Stimulated activated naive CD8-positive, alpha-beta T cell treated with anti-CD3 and anti-CD28 coated beads, Interleukin-15, Interleukin-2, amounts not matched to agents 100 ng/mL and 50 ng/mL, for 24 hours (primary cell): ENCODE results near the gene ZNF664.

Experiments
- H3K27ac Mint-ChIP-seq: one replicate; pipeline ENCODE4 v1.8.0; 2021; ENCODE audit warnings: mild to moderate bottlenecking, mixed read lengths
- H3K27me3 Mint-ChIP-seq: one replicate; pipeline ENCODE4 v1.8.0; 2021; ENCODE audit warnings: mixed read lengths
- H3K36me3 Mint-ChIP-seq: one replicate; pipeline ENCODE4 v1.8.0; 2021; ENCODE audit warnings: low read depth, mixed read lengths
- H3K4me1 Mint-ChIP-seq: one replicate; pipeline ENCODE4 v1.8.0; 2021; ENCODE audit warnings: low read depth, mixed read lengths
- H3K4me3 Mint-ChIP-seq: one replicate; pipeline ENCODE4 v1.8.0; 2021; ENCODE audit warnings: mild to moderate bottlenecking, mixed read lengths
- H3K9me3 Mint-ChIP-seq: one replicate; pipeline ENCODE4 v1.8.0; 2021; ENCODE audit warnings: mixed read lengths

Gene ZNF664

DNA sequence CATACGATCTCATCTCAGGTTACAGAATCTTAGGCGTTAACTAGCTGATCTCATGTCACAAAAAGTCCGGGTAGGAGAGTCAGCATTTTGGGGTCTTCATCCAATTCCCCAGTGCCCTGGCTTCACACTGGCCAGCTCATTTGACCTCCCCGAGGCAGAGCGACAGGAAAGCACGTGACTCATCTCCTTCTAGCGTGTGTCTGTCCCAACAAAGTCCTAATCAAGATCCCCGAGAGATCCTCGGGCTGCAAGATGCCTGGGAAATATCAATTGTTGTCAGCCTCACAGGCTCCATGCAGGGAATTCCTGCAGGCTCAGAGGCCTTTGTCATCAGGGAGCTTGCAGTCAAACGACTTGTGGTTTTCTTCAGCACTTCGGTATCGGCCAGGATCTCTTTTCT is 57.5 kb downstream of the ZNF664 start:
- H3K4me3 Mint-ChIP-seq = no peak overlapping the region
- H3K36me3 Mint-ChIP-seq = no peaks in the 10 kb centered on the region
- no peak overlapping the region for H3K27ac Mint-ChIP-seq
- H3K9me3 Mint-ChIP-seq = no peaks in the 10 kb centered on the region
- no peaks in the 10 kb centered on the region for H3K27me3 Mint-ChIP-seq
- H3K4me1 Mint-ChIP-seq = no peaks in the 10 kb centered on the region

DNA sequence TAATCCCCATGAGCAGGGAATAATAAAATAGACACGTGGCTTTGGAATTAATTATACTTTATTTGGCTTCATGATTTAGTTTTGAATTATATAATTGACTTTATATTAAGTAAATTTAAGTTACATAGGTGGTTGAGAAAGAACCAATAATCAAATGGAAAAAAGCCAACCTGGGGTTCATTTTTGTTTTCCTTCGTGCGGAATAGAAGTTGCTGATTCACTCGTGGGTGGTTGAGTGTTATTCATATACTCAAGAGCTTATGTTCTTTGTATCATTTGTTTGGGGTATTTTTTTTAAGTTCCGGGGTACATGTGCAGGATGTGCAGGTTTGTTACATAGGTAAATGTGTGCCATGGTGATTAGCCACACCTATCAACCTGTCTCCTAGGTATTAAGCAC is 58.0 kb downstream of the ZNF664 start:
- Mint-ChIP-seq H3K4me3 (no peak overlapping the region), H3K27ac (no peak overlapping the region), H3K9me3 (no peaks in the 10 kb centered on the region), H3K27me3 (no peaks in the 10 kb centered on the region), H3K4me1 (no peaks in the 10 kb centered on the region), H3K36me3 (no peaks in the 10 kb centered on the region)

DNA sequence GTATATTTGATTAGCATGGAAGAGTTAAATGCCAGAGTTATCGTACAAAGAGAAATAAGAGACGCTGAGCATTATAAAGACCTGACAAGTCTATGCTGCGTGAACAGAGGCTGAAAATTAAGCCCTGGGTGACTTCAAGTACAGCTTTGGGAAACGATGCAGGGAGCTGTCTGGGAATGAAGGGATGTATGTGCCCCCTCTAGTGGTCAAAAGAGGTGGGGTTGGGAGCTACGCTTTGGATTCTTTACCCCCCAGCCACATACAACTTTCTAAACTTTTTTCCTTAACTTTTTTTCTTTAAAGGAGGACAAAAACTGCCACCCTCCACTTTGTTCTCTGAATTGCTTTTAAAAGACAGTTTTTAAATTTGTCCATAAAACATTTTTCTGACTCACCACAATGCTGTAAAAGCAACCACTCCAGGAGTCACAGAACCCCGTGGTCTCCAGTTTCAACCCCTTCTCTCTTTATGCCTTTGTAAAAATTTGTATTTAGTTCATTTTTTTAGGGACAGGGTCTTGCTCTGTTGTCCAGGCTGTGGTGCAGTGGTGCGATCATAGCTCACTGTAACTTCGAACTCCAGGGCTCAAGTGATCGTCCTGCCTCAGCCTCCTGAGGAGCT is 59.4 kb downstream of the ZNF664 start:
- H3K27ac Mint-ChIP-seq = no peak overlapping the region
- H3K36me3 Mint-ChIP-seq = no peaks in the 10 kb centered on the region
- H3K4me3 Mint-ChIP-seq = no peak overlapping the region
- H3K27me3 Mint-ChIP-seq = peaks cover 4% of the 10 kb centered on the region
- H3K4me1 Mint-ChIP-seq = no peaks in the 10 kb centered on the region
- no peaks in the 10 kb centered on the region for H3K9me3 Mint-ChIP-seq

DNA sequence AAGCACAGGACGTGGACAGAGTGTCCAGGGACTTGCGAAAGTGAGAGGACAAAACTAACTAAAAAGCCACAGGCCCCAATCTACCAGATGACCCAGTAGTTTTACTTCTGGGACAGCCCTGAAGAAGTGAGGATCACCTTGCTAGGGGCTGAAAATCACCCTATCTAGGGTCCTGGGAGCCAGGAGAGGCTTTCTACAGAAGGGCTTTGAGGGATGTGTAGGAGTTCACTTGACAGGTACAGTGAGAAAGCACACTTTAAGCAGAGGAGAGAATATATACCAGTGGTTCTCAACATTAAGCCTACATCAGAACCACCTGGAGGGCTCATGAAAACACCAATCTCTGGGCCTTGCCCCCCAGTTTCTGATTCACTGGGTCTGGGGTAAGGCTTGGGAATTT is 60.8 kb downstream of the ZNF664 start:
- H3K4me3 Mint-ChIP-seq = no peak overlapping the region
- no peaks in the 10 kb centered on the region for H3K4me1 Mint-ChIP-seq
- no peaks in the 10 kb centered on the region for H3K36me3 Mint-ChIP-seq
- no peaks in the 10 kb centered on the region for H3K9me3 Mint-ChIP-seq
- no peak overlapping the region for H3K27ac Mint-ChIP-seq
- H3K27me3 Mint-ChIP-seq = peaks cover 5% of the 10 kb centered on the region

DNA sequence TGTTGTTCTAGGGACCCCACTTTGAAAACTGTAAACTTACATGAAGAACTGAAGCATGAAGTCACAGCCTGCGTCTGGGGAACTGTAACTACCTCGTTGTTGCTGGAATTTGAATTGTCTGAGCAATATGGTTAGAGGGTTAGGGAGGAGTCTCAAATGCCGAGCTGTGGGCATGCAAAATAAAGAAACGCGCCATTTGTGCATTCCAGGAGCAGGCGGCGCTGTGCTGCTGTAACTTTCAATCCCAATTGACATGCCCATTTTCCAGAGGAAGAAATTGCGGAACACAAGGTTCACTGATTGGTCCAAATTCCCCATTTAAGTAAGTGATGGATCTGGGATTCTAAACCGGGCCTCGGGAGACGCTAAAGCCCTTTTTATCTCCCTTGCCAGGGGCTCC is 61.3 kb downstream of the ZNF664 start:
- Mint-ChIP-seq H3K4me1 (no peaks in the 10 kb centered on the region), H3K9me3 (no peaks in the 10 kb centered on the region), H3K27me3 (peaks cover 5% of the 10 kb centered on the region), H3K36me3 (no peaks in the 10 kb centered on the region), H3K27ac (no peak overlapping the region), H3K4me3 (no peak overlapping the region)

DNA sequence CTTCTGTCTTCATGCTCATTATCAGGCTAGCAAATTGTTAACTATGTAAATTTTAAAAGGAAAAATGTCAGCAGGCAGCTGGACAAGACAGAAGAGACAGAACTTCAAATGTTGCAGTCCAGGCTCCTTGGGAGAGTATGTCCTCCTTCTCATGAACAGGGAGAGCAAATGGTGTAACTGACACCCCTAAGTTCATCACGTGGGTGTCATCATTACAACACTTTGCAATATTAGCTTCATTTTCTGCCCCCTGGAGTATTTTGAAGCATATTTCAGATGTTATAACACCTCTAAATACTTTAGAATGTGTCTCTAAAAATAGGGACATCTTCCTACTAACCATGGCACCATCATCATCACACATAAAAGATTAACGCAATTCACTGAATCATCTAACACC is 62.1 kb downstream of the ZNF664 start:
- no peaks in the 10 kb centered on the region for H3K36me3 Mint-ChIP-seq
- no peak overlapping the region for H3K4me3 Mint-ChIP-seq
- no peaks in the 10 kb centered on the region for H3K4me1 Mint-ChIP-seq
- no peak overlapping the region for H3K27ac Mint-ChIP-seq
- peaks cover 5% of the 10 kb centered on the region for H3K27me3 Mint-ChIP-seq
- no peaks in the 10 kb centered on the region for H3K9me3 Mint-ChIP-seq

DNA sequence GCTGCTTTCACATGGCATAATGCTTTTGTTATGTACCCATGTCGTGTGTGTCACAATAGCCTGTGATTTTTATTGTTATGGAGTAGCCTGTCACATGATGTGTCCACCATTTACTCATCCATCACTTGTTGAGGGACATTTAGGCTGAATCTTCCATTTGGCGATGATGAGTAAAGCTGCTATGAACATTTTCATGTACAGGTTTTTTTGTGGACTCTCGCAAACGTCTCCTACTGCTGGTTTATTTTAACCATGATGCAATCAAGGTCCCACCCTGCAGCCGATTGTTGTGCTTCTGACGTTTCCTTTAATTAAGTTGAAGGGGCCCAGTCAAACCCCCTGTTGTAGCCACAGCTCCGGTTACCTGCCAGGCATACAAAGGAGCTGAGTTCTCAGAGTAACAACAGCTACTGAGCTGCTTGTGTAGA is 63.2 kb downstream of the ZNF664 start:
- H3K27me3 Mint-ChIP-seq = peaks cover 5% of the 10 kb centered on the region
- no peak overlapping the region for H3K4me3 Mint-ChIP-seq
- no peaks in the 10 kb centered on the region for H3K9me3 Mint-ChIP-seq
- no peaks in the 10 kb centered on the region for H3K4me1 Mint-ChIP-seq
- no peak overlapping the region for H3K27ac Mint-ChIP-seq
- H3K36me3 Mint-ChIP-seq = no peaks in the 10 kb centered on the region

DNA sequence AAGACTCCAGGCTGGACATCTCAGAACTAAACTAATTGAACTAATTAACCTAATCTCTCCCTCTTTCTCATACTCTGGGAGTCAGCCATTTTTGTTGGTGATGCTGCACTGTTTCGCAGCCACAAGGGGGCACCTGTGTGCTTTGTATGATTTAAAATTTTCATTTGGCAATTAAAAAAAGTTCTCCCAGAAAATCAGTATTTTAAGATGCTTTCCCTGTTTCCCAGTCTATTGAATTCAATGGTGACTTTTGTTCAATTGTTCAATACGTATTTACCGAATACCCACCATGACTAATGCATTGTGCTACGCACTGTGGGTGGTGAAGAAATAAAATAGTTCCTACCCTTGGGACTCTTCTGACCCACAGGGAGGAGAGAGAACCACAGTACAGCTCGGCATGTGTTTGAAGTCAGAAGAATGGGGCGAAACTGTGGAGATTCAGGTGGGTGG is 63.7 kb downstream of the ZNF664 start:
- Mint-ChIP-seq H3K27me3 (peaks cover 5% of the 10 kb centered on the region), H3K9me3 (no peaks in the 10 kb centered on the region), H3K4me1 (no peaks in the 10 kb centered on the region), H3K27ac (no peak overlapping the region), H3K4me3 (no peak overlapping the region), H3K36me3 (no peaks in the 10 kb centered on the region)

DNA sequence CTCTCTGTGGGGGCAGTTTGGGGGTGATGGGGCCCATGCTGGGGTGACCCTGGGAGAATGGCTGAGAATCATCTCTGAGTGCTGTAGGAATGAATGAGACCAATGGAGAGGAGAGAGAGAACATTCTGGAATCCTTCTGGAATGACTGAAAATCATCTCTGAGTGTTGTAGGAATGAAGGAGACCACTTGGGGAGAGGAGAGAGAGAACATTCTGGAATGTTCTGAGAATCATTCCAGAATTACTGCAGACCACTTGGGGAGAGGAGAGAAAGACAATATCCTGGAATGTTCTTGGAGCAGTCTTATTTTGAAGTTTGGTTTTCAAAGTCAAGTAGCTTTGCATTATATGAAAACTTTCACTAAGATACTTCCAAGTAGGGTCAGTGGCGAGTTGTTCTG is 64.3 kb downstream of the ZNF664 start:
- H3K4me3 Mint-ChIP-seq = no peak overlapping the region
- no peak overlapping the region for H3K27ac Mint-ChIP-seq
- no peaks in the 10 kb centered on the region for H3K9me3 Mint-ChIP-seq
- peaks cover 5% of the 10 kb centered on the region for H3K27me3 Mint-ChIP-seq
- H3K36me3 Mint-ChIP-seq = no peaks in the 10 kb centered on the region
- H3K4me1 Mint-ChIP-seq = no peaks in the 10 kb centered on the region

DNA sequence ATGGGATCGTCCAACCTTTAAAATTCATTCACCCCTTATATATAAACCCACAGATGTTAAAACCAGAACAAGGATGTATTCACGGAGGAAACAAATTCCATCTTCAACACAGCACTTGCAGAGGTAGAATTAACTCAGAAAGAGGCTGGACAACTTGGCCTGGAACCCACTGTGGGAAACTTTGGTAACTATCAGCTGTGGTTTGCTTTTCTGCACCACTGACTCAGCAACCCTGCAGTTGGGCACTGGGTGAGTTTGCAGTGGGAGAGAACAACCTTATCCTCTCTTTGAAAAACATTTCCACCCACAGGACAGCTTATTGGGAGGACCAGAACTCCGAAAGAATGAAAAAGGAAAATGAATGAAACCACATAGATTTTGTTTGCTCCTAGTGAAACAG is 66.3 kb downstream of the ZNF664 start:
- peak overlapping the region; percentile 18 for H3K27ac Mint-ChIP-seq

DNA sequence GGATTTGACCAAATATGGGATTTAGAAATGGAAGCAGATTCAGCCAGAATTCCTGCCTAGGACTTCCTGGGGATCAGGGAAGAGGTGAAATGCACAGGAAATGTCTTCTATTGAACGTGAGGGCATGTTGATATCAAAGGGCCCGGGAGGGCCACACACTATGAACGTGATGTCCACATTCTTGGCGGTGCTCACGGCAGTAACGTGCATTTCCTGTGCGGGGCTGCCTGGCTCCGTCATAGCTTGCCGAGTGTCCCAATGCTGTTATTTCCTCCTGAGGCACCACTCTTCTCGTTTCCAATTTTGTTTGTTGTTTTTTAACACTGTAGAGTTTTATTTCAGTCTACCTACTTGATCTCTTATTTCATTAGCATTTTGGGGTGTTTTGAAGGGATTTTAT is 67.3 kb downstream of the ZNF664 start:
- Mint-ChIP-seq H3K27me3 (peaks cover 5% of the 10 kb centered on the region), H3K9me3 (no peaks in the 10 kb centered on the region), H3K4me1 (no peaks in the 10 kb centered on the region), H3K36me3 (no peaks in the 10 kb centered on the region), H3K27ac (no peak overlapping the region), H3K4me3 (no peak overlapping the region)

More for the DNA sequence above, 66.3 kb downstream of the ZNF664 start:
- H3K9me3 Mint-ChIP-seq = no peaks in the 10 kb centered on the region
- no peaks in the 10 kb centered on the region for H3K4me1 Mint-ChIP-seq
- no peaks in the 10 kb centered on the region for H3K36me3 Mint-ChIP-seq
- H3K4me3 Mint-ChIP-seq = no peak overlapping the region
- H3K27me3 Mint-ChIP-seq = peaks cover 5% of the 10 kb centered on the region

DNA sequence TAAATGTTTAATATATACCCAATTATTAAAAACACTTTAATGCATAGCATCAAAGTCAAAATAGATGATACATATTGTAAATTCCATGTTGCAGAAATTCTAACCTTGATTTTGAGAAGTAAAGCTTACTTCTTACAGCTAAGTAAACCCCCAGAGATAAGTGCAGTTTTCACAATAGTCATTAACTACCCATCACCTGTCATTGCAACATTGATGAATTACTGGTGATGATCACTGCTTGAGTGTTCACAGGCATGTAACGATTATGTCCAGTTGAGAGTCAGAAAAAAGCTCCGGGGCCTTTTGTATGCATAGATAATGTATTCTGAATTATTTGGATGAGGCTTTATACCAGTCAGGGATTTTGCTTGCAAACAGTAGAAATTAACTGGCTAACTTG is 67.7 kb downstream of the ZNF664 start:
- Mint-ChIP-seq H3K9me3 (no peaks in the 10 kb centered on the region), H3K4me1 (no peaks in the 10 kb centered on the region), H3K4me3 (no peak overlapping the region), H3K27ac (no peak overlapping the region), H3K36me3 (no peaks in the 10 kb centered on the region), H3K27me3 (peaks cover 5% of the 10 kb centered on the region)

DNA sequence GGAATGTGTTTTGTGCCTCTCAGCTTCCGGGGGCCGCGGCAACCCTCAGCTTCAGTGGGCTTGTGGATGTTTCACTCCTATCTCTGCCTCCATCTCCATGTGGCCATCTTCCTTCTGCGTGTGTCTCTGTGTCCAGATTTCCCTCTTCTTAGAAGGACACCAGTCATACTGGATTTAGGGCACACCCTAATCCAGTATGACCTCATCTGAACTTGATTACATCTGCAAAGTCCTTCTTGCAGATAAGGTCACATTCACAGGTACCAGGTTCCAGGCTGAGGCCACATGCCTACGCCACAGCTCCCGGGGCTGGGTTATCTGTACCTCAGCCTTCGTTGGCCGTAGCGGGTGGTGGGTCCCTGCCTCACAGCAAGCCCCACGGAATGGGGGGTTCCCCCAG is 68.9 kb downstream of the ZNF664 start:
- peaks cover 5% of the 10 kb centered on the region for H3K27me3 Mint-ChIP-seq
- H3K4me3 Mint-ChIP-seq = no peak overlapping the region
- no peaks in the 10 kb centered on the region for H3K36me3 Mint-ChIP-seq
- no peaks in the 10 kb centered on the region for H3K4me1 Mint-ChIP-seq
- H3K27ac Mint-ChIP-seq = no peak overlapping the region
- peaks cover 9% of the 10 kb centered on the region for H3K9me3 Mint-ChIP-seq

DNA sequence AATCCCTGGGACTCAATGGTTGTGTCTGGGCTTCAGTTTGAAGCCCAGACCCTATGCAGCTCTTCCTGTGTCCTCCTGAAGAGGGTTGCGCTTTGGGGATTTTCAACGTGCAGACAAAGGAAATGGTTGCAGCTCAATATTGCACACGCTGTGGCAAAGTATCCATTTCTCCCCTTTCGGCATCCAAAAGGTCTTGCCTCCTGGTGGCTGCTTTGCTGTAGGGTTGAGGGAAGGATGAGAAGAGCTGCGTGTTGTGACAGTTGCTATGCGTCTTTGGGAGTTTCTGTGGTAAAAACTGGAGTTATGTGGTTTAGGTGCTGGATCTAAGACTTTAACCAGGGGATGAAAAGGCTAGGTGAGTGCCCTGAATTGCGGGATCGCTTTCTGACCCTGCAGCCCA is 71.0 kb downstream of the ZNF664 start:
- H3K9me3 Mint-ChIP-seq = peaks cover 18% of the 10 kb centered on the region
- H3K36me3 Mint-ChIP-seq = peaks cover 4% of the 10 kb centered on the region
- no peak overlapping the region for H3K4me3 Mint-ChIP-seq
- no peaks in the 10 kb centered on the region for H3K4me1 Mint-ChIP-seq
- H3K27ac Mint-ChIP-seq = no peak overlapping the region
- no peaks in the 10 kb centered on the region for H3K27me3 Mint-ChIP-seq

DNA sequence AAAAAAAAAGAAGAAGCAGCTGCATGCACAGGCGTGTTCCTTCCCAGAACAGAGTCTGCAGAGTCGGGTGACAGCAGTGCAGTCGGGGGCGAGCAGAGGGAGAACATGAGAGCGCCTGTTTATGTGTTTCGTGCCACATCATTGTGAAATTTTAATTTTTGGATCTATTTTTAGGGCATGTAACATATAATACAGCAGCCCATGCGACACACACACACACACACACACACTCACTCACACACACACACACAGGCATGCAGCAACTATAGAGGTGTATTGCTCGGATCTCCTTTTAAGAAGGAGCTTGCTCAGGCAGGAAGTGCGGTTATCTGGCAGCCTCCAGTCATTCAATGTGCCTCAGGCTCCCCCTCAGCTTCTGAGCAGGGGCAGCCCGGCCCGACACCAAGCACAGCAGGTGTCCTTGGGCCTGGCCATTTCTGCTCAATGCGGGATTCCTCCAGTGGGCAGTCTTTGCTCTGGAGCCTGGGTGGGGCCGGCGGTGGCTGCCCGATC is 71.8 kb downstream of the ZNF664 start:
- no peak overlapping the region for H3K4me3 Mint-ChIP-seq
- peaks cover 22% of the 10 kb centered on the region for H3K9me3 Mint-ChIP-seq
- H3K27me3 Mint-ChIP-seq = no peaks in the 10 kb centered on the region
- no peak overlapping the region for H3K27ac Mint-ChIP-seq
- peaks cover 4% of the 10 kb centered on the region for H3K36me3 Mint-ChIP-seq
- H3K4me1 Mint-ChIP-seq = no peaks in the 10 kb centered on the region
